AG09319 (cell line): Measurements from ENCODE around the gene DNPH1.

Source experiments
- DNase-seq: peaks from one replicate; pipeline ENCODE4 v3.0.0-alpha.2; 2010; ENCODE audit warnings: low read depth; ENCODE audit errors: extremely low read depth
- CTCF ChIP-seq: IDR thresholded peaks from 2 replicates; pipeline ENCODE4 v1.5.1; 2011; ENCODE audit warnings: low read depth, mild to moderate bottlenecking, inconsistent platforms, low read length, moderate library complexity

Gene DNPH1

GRCh38 chr6:43186019-43186418 lies 43.3 kb downstream of the DNPH1 start:
- DNase-seq = no peak
- TF ChIP-seq CTCF = no peak

GRCh38 chr6:43185391-43185985 lies 43.8 kb downstream of the DNPH1 start:
- no peak for DNase-seq
- no peak for TF ChIP-seq CTCF

GRCh38 chr6:43184268-43184985 lies 44.9 kb downstream of the DNPH1 start:
- DNase-seq = no peak
- no peak for TF ChIP-seq CTCF

- TF ChIP-seq CTCF = no peak
- DNase-seq = no peak
Measured at GRCh38 chr6:43183441-43183840, 45.8 kb downstream of the DNPH1 start.

GRCh38 chr6:43181942-43182860 lies 47.1 kb downstream of the DNPH1 start, which contains the start of gene CUL9:
Gene CUL9, plus strand, starts transcription at chr6:43182196. Its CDS starts 2,115 bp downstream, at chr6:43184311.
- DNase-seq = no peak
- no peak for TF ChIP-seq CTCF

GRCh38 chr6:43181621-43181941 lies 47.7 kb downstream of the DNPH1 start:
- no peak for TF ChIP-seq CTCF
- DNase-seq = no peak

- TF ChIP-seq CTCF = no peak
- no peak for DNase-seq
Measured at GRCh38 chr6:43180985-43181384, 48.3 kb downstream of the DNPH1 start.
